ENCODE results near the gene KRTAP6-1. TPM values are rescaled to one million over a fixed set of nuclear protein-coding genes. Genes with fewer than 3 reads are reported as not detected.

KRTAP6-1 gene
- total RNA-seq, 1 experiment from 2014 or later, result not detected

DNA sequence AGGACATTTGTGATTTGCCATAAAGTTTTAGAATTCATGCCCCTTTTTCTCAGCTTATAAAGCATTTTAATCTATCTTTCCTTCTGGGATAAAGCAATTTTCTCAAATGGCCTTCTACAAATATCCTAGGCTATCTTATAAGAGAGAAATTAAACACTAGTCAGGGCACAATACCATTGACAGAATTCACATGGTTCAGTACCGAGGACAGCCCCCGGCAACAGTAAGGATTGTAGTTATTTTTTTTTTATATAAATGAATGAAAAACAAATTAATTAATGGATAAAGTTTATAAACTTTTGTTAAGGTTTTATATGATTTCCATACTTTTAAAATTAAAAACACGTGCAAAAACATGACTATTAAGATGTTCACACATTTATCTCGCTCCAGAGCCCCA, 14.4 kb upstream of the KRTAP6-1 start:
- intact Hi-C loops (cut with micrococcal nuclease; ENCODE audit: unreplicated experiment), result no loop called here
- TF ChIP-seq, protein P1, sequence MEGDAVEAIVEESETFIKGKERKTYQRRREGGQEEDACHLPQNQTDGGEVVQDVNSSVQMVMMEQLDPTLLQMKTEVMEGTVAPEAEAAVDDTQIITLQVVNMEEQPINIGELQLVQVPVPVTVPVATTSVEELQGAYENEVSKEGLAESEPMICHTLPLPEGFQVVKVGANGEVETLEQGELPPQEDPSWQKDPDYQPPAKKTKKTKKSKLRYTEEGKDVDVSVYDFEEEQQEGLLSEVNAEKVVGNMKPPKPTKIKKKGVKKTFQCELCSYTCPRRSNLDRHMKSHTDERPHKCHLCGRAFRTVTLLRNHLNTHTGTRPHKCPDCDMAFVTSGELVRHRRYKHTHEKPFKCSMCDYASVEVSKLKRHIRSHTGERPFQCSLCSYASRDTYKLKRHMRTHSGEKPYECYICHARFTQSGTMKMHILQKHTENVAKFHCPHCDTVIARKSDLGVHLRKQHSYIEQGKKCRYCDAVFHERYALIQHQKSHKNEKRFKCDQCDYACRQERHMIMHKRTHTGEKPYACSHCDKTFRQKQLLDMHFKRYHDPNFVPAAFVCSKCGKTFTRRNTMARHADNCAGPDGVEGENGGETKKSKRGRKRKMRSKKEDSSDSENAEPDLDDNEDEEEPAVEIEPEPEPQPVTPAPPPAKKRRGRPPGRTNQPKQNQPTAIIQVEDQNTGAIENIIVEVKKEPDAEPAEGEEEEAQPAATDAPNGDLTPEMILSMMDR (conservative IDR thresholded peaks at IDR 0.05), result no peak
- no peak for TF ChIP-seq EZH2 (IDR thresholded peaks at IDR 0.05; ENCODE audit: low read depth)

DNA sequence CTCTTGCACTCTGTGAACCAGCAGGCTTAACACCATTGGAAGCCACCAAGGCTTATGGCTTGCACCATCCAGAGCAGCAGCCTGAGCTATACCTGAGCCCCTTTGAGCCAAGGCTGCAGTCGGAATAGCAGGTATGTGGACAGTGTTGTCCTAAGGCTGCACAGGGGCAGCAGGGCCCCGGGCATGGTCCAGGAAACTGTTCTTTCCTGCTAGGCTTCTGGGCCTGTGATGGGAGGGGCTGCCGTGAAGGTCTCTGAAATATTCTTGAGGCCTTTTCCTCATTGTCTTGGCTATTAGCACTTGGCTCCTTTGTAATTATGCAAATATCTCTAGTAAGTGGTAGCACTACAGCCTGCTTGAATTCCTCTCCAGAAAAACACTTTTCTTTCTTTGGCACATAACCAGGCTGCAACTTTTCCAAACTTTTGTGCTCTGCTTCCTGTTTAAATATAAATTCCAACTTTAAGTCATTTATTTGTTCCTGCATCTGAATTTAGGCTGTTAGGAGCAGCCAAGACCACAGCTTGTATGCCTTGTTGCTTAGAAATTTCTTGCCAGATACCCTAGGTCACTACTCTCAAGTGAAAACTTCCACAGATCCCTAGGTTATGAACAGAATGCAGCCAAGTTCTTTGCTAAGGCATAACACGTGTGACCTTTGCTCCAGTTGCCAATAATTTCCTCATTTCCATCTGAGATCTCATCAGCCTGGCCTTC, 11.9 kb upstream of the KRTAP6-1 start:
- Histone ChIP-seq H3K79me2 (ENCODE audit: low read depth) (no peaks in the 10 kb centered on the region), H3K4me3 (no peak overlapping the region), H3F3A (ENCODE audit: insufficient read depth, low read depth) (no peaks in the 10 kb centered on the region), H3K4me2 (no peak overlapping the region), H2AFZ (no peak overlapping the region), H3K4me1 (replicated peaks; ENCODE audit: insufficient read depth) (no peaks in the 10 kb centered on the region), H3K27ac (no peak overlapping the region), H3K36me3 (ENCODE audit: low read depth) (no peaks in the 10 kb centered on the region), H3K9me3 (ENCODE audit: insufficient read depth, low read depth) (no peaks in the 10 kb centered on the region), H3K27me3 (ENCODE audit: insufficient read depth, low read depth) (no peaks in the 10 kb centered on the region), H4K20me1 (ENCODE audit: insufficient read depth) (no peaks in the 10 kb centered on the region), H3K9me2 (ENCODE audit: insufficient read depth) (no peaks in the 10 kb centered on the region)
- ChIA-PET POLR2A (ENCODE audit: unreplicated experiment) (no interaction called here), CTCF (no interaction called here)
- no peak for DNase-seq
- TF ChIP-seq, protein P1 (conservative IDR thresholded peaks at IDR 0.05), result no peak
- no peak for TF ChIP-seq EZH2 (IDR thresholded peaks at IDR 0.05; ENCODE audit: low read depth)
- no TSS peak for BruUV-seq (replicated peaks)
- intact Hi-C loops (cut with micrococcal nuclease; ENCODE audit: unreplicated experiment), result no loop called here

More for the DNA sequence above, 14.4 kb upstream of the KRTAP6-1 start:
- Histone ChIP-seq H3K9me2 (ENCODE audit: insufficient read depth) (no peaks in the 10 kb centered on the region), H3K27me3 (ENCODE audit: insufficient read depth, low read depth) (no peaks in the 10 kb centered on the region), H3K27ac (no peak overlapping the region), H3K4me3 (no peak overlapping the region), H3K4me1 (replicated peaks; ENCODE audit: insufficient read depth) (no peaks in the 10 kb centered on the region), H3K36me3 (ENCODE audit: low read depth) (no peaks in the 10 kb centered on the region), H3K4me2 (no peak overlapping the region), H2AFZ (no peak overlapping the region), H3K9me3 (ENCODE audit: insufficient read depth, low read depth) (no peaks in the 10 kb centered on the region), H3F3A (ENCODE audit: insufficient read depth, low read depth) (no peaks in the 10 kb centered on the region), H4K20me1 (ENCODE audit: insufficient read depth) (no peaks in the 10 kb centered on the region), H3K79me2 (ENCODE audit: low read depth) (no peaks in the 10 kb centered on the region)
- CTCF ChIA-PET, result no interaction called here
- DNase-seq, result no peak
- BruUV-seq (replicated peaks), result no TSS peak
- POLR2A ChIA-PET (ENCODE audit: unreplicated experiment), result no interaction called here

DNA sequence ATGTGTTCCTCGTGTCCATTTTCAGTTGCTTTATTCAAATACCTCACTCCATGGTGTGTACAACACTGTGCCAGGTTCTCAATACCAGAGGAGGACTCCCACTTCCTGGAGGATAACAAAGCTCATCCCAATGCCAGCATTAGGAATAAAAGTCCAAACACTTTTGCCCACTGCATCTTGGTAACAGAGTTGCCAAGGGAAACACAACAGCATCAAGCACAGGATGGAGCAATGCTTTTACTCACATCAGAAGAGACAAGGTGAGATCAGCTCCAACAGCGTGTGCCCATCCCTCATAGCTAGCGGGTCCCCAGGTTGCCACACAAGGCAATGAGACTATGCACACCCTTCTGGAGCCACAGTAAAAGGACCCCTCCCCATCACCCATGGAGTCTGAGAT, 9.6 kb upstream of the KRTAP6-1 start:
- Histone ChIP-seq H4K20me1 (ENCODE audit: insufficient read depth) (no peaks in the 10 kb centered on the region), H3K79me2 (ENCODE audit: low read depth) (no peaks in the 10 kb centered on the region), H3F3A (ENCODE audit: insufficient read depth, low read depth) (no peaks in the 10 kb centered on the region), H3K4me3 (no peak overlapping the region), H2AFZ (no peak overlapping the region), H3K4me2 (no peak overlapping the region), H3K4me1 (replicated peaks; ENCODE audit: insufficient read depth) (no peaks in the 10 kb centered on the region), H3K27me3 (ENCODE audit: insufficient read depth, low read depth) (no peaks in the 10 kb centered on the region), H3K27ac (no peak overlapping the region), H3K36me3 (ENCODE audit: low read depth) (no peaks in the 10 kb centered on the region), H3K9me2 (ENCODE audit: insufficient read depth) (no peaks in the 10 kb centered on the region), H3K9me3 (ENCODE audit: insufficient read depth, low read depth) (no peaks in the 10 kb centered on the region)
- ChIA-PET CTCF (no interaction called here), POLR2A (ENCODE audit: unreplicated experiment) (no interaction called here)
- DNase-seq, result no peak
- intact Hi-C loops (cut with micrococcal nuclease; ENCODE audit: unreplicated experiment), result no loop called here
- TF ChIP-seq, protein P1 (conservative IDR thresholded peaks at IDR 0.05), result no peak
- TF ChIP-seq EZH2 (IDR thresholded peaks at IDR 0.05; ENCODE audit: low read depth), result no peak
- BruUV-seq (replicated peaks), result no TSS peak
